ENCODE data around the gene PIEZO1.

PIEZO1 gene

DNA sequence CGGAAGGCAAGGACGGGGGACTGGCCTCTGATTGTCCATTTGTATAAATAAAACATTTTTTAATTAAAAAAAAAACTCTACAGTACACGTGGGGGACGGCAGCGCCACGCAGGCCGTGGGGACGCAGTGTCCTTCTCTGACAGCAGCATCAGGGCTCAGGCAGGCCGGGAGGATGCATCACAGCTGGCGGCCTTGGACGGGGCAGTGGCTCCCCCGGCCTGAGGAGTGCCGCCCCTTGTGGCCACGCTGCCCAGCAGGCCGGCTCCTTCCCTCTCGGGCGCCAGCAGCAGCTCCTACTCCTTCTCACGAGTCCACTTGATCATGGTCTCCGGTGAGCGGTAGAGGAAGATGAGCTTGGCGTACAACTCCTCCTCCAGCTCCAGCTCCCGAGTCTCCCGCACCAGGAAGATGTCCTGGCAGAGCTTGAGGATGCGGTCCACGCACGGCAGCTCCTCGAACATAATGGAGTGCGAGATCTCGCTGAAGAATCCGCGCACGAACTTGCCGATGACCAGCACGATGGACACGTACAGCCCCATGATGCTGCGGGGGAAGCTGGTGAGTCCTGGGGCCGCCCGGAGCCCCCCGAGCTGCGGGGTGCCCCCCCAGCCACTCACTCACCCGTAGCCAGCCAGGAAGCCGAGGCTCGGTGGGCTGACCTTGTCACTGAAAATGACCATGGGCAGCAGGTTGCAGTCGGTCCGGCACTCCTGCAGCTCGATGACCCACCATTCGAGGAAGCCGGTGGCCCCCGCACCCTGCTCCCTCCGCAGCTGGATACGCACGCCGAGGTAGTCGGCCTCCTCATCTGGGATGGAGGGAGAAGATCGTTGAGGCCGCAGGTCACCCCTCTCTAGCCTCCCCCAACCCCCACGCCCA, 69.5 kb downstream of the PIEZO1 start:
- DNase-seq: no peak

DNA sequence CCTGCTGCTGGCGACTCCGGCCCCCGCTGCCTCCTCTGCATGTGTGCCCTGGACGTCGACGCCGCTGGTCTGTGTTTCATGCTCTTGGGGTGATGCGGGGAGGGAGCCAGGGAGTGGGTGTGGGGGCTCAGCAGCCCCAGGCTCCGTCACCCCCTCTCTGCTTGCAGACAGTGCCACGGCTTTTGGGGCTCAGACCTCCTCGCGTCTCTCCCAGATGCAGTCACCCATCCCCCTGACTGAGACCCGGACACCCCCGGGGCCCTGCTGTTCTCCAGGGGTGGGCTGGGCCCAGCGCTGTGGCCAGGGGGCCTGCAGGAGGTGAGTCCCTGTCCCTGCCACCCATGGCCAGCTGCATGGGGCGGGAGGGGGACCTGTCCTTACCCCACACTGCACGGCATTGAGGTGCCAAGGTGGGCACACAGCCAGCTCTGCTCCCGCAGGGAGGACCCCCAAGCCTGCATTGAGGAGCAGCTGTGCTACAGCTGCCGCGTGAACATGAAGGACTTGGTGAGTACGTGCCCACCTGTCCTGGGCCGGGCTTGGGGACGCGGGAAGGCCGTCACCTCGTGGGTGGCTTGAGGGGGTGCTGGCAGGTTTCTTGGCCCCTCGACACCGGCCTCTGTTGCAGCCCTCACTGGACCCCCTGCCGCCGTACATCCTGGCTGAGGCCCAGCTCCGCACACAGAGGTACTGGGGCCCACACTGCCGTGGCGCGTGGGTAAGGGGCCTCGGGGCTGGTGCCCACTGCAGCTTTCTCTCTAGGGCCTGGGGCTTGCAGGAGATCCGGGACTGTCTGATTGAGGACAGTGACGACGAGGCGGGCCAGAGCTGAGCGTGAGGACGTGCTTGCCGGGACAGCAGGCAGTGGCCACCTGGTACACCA, 70.4 kb downstream of the PIEZO1 start:
- no peak for DNase-seq

DNA sequence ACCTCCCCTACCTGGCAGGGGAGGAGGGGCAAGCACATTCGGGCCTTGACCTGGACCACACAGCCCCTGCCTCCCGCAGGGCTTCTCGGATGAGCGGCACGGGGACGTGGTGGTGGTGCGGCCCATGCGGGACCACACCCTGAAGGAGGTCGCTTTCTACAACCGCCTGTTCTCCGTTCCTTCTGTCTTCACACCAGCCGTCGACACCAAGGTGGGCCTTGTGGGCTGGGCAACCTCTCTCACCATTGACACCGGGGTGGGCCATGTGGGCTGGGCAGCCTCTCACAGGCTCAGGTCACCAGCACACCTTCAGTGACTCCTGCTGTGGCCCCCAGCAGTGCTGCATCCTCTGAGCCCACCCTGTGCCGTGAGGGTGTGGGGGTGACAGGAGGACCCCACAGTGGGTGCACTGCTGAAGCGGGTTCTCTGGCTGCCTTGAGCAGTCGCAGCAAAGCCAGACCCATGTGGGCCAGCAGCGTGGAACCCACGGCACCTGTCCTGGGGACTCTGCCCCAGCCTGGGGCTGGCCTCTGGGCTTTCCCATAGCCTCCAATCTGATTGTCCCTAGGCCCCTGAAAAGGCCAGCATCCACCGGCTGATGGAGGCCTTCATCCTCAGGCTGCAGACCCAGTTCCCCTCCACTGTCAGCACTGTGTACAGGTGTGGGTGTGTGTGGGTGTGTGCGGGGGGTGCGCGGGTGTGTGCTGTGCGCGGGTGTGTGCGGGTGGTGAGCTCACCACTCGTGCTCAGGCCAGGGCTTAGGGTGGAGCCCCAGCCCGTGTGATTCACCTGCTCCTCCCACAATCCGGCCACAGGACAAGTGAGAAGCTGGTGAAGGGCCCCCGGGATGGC, 71.2 kb downstream of the PIEZO1 start:
- DNase-seq: no peak

DNA sequence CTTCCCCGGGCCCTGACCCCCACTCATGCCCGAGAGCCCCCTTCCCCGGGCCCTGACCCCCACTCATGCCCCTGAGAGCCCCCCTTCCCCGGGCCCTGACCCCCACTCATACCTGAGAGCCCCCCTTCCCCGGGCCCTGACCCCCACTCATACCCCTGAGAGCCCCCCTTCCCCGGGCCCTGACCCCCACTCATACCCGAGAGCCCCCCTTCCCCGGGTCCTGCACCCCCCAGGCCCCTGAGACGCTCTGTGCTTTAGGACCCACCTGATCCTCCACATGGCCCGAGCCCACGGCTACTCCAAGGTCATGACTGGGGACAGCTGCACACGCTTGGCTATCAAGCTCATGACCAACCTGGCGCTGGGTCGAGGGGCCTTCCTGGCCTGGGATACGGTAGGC, 72.0 kb downstream of the PIEZO1 start:
- DNase-seq: no peak

DNA sequence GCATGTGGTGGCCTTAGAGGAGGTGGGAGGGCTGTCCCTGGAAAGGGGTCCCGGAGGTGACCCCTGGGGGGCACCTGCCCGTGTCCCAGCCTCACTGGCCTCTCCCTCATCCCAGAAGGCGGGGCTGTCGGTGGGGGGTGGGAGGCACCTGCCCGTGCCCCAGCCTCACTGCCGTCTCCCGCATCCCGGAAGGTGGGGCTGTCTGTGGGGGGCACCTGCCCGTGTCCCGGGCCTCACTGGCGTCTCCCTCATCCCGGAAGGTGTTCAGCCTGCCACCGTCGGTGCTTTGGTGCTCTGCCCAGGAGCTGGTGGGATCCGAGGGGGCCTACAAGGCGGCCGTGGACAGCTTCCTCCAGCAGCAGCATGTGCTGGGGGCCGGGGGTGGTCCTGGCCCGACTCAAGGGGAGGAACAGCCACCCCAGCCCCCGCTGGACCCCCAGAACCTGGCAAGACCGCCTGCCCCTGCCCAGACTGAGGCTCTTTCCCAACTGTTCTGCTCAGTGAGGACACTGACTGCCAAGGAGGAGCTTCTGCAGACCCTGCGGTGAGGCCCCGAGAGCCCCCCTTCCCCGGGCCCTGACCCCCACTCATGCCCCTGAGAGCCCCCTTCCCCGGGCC, 72.5 kb downstream of the PIEZO1 start:
- no peak for DNase-seq

DNA sequence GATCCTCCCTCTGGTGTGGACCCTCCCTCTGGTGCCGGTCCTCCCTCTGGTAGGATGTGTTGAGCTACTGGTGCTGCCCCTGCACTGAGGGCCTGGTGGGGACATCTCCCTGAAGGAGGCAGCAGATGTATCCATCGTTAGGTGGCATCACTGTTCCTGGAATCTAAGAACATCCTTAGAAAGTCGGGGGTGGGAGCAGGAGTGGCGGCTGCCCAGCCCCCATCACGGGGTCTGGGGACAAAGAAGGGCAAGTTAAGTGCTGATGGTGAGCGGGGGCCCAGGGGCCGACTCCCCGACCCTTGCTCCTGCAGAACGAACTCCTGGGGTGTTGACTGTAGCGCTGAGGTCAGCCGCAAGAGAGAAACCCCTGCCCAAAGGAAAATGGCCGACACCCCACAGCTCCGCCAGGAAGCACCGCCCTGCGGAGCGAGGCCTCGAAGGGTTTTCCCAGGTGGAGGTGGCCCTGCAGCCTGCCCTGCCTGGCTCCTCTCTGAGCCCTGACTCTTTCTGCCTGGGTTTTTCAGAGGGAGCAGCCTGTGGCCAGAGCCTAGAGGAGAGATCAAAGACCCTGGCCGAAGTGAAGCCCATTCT, 73.2 kb downstream of the PIEZO1 start:
- no peak for DNase-seq

DNA sequence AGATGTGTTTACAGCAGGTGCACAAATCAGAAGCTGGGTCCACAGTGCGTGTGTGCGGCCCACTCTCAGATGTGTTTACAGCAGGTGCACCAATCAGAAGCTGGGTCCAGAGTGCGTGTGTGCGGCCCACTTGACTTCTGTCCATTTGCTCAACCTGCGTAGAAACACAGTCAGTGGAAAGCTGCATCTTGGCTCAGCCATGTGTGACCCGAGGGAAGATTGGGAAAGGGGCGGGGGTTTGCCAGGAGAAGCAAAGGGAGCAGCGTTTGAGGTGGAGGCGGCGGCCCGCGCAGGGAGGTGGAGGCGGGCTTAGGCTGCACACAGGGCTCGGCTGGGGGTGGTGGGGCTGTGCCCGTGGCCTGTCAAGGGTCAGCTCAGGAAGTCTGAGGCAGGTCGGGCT, 74.5 kb downstream of the PIEZO1 start:
- DNase-seq: no peak

DNA sequence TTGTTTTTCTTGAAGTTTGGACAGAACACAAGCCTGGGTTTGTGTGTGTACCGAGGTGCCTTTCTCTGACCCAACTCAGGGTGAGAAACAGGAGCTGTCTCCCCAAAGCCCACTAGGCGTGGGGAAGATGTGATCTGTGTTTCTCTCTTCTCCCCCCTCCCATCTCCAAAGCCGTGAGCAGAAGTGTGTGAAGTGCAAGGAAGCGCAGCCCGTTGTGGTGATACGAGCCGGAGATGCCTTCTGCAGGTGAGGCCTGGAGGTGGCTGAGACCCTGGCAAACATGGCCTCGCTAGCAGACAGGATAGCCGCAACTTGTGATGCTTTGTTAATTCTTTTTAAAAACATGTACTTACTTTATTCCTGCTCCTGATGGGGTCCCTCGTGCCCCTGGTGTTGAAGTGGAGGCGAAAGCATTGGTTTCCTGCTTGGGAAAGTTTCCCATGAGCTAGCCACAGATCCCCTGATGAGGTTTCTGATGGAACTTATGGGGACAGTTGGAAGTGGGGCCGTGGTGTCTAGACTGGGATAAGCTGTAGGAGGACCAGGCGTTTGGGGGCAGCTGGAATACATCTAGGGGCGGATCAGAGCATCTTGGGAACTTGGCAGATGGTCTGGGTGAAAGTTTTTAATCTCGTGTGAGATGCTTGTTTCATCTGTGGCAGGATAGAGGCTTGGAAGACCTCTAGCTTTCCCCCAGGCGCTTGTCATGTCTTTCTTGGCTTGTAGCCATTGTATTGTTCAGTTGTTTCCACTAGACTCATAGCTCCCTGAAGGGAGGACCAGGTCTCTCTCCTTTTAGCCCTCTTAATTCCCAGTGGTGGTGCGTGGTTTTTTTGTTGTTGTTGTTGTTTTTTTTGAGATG, 77.8 kb downstream of the PIEZO1 start:
- DNase-seq: no peak

DNA sequence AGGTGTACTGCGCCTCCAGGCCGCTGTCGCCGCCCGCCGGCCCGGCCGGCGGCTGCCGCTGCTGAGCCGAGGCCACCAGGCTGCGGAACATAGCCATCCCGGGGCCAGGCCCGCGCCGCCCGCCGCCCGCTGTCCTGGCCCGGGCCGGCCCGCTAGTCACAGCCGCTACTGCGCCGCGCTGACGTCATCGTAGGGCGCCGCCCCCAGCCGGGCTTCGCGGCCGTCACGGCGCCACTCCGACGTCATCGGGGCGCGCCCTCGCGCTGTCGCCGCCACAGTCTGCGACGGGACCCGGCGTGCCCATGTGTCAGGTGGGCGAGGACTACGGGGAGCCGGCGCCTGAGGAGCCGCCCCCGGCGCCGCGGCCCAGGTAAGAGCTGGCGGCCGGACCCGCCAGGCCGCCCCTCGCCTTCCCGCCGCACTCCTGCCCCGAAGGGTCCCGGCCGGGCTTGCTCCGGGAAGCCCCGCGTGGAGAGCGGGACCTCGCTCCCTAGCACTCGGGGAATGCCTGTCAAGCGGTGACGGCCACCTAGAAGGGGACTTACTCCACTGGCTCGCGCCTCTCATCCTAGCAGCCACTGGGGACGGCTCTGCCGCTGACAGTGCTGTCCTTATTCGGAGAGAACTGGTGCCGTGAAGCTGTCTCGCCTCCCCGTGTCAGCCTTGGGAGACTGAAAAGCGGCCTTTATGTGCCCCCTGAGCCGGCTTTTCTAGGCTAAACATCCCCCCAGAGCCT, 78.6 kb downstream of the PIEZO1 start, which contains the start of the genes CTU2 and RNF166:
CTU2 (plus strand) TSS at position 275 of the 736 bp plus-strand sequence; CDS start at position 303, 28 bp downstream.
RNF166 (minus strand) TSS at position 180 of the 736 bp plus-strand sequence; CDS start at position 97, 83 bp downstream.
- DNase-seq: peak; percentile 88

DNA sequence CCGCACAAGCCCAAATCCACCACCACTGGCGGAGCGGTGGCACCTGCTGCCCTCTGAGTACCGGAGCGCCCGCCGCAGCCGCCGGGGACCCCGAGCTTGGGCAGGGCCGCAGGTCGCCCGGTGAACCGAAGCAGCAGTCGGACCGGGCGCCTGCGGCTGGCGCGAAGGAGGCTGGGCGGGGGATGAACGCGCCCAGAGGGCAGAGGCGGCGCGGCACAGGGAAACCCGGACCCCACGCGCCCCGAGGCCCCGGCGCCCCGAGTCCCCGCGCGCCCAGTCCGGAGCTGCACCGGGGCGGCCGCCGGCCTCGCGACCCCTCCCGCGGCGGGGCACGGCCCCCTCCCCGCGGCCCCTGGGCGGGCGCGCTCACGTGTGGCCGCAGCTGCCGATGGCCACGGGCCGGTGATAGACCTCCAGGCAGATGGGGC, 79.2 kb downstream of the PIEZO1 start:
- no peak for DNase-seq

DNA sequence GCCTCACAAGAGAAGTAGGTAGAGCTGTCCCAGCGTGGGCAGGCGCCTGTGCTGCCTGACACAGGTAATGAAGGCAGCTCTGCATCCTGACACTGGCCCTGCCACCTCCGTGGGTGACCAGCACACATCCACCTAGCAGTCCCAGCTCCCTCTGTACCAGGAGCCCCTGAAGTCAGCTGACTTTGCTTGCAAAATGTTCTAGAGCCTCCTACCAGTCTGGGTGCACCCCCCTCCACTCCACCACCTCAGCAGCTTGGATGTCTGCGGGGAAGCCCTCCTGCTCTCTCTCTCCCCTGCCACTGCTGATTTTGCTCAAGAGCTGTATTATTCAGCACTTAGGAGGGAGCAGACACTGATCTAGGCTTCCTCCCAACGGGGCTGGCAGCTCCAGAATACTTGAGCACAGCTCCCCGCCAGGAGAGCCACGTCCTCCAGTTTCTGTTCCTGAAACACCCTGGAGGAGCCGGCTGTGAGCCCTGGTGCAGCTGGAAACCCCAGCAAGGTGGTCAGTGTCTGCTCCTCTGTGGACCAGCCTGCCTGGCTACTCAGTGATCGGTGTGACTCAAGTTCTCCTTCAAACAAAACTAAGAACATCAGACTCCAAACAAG, 79.8 kb downstream of the PIEZO1 start:
- no peak for DNase-seq

DNA sequence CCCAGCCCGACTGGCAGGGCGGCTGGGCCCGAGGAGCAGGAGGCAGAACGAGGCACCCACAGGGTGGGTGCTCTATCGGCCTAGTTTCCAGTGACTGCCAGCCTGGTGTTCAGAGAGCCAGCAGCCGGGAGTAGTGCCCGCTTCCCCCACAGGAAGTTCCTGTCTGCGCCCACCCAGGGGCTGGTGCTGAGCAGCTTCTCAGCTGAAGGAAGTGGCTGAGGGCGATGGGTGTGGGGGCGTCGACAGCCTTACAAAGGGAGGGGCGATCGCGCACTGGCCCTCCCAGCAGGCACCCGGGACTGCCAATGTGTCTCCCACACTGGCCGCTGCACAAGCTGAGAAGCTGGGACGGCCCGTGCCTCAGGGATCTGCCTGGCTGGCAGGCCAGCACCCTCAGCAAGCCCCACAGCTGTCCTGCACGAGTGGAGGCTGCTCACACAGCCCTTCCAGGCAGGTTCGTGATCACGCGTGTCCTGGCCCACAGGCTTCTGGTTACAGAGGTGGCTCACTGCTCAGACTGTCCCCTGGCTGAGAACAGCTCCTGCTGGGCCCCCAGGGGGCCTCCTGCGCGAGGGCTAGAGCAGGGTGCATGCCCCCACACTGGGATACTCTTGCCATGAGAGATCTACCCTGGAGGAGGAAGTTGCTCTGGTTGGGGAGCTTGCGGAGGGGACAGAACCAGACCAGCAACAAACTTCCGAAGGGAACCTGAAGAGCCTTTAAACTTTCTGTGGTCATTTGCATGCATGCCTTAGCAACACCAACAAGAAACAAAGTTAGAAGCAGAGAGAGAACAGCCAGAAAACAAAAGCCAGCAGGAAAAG, 81.3 kb downstream of the PIEZO1 start:
- peak; percentile 63 for DNase-seq

DNA sequence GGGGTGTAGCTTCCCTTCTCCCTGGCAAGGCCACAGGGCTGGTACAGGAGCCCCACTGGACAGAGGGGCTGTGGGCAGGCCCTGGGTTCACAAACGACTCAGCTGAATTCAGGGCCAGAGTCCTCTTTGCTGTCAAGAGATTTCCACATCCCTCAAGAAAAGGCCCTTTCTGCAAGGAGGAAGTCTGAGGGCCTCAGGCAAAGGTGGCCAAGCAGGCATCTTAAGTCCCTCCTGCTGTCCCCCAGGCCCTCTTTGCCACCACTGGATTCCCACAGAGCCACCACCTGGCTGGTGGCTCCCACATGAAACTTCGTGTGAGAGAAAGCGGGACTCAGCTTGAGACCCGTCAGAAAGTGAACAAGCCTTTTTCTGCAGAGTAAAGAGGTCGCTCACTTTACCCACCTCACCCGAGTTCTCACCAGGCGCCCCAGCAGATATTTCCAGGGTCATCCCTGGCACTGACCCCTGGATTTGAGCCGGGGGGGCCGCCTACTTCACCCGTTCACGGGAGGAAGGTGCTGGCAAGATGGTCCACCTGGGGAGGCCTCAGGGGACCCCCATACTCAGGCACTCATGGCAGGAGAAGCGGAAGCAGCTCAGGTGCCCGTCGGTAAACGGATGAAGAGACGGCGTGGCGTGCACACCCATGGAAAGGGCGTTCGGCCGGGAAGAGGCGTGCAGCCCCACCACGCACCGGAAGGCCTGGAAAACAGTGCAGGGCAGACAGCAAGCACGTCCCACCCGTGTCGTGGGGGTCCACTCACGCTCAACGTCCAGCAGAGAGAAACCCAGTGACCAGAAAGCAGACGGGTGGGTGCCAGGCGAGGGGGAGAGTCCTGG, 82.4 kb downstream of the PIEZO1 start:
- DNase-seq: no peak

DNA sequence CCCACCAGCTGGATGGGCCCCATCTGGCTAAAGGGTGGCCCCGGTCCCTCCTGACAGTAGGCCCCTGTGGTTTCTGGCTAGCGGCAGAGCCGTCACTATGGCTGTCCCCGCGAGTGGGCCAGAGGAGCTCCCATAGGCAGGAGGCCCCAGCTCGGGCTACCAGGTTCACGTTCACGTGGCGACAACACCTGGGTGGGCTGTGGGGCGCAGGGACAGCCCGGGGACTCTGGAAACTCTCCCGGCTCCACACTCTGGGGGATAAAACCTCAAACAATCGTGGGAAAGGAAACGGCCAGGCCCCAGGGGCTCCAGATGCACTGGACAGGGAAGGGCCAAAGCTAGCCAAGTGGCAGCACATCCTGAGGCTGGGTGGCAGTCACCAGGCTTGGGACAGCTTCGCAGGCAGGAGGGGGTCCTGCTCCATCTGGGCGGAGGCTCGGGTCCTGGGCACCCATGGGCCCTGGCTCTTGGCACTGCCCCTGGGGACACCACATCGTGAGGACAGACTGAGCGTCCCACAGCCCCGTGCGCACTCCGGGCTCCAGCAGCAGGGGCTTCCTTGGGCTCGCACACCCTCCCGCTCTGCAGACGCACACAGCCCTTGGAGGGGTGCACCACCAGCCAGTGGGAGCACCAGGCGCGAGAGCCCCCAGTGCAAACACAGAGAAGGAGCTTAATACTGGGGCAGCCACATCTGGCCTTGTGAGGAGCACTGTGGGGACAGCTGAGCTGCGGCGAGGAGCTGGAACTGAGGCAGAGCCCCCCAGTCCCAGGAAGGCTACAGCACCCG, 83.2 kb downstream of the PIEZO1 start:
- DNase-seq: no peak

DNA sequence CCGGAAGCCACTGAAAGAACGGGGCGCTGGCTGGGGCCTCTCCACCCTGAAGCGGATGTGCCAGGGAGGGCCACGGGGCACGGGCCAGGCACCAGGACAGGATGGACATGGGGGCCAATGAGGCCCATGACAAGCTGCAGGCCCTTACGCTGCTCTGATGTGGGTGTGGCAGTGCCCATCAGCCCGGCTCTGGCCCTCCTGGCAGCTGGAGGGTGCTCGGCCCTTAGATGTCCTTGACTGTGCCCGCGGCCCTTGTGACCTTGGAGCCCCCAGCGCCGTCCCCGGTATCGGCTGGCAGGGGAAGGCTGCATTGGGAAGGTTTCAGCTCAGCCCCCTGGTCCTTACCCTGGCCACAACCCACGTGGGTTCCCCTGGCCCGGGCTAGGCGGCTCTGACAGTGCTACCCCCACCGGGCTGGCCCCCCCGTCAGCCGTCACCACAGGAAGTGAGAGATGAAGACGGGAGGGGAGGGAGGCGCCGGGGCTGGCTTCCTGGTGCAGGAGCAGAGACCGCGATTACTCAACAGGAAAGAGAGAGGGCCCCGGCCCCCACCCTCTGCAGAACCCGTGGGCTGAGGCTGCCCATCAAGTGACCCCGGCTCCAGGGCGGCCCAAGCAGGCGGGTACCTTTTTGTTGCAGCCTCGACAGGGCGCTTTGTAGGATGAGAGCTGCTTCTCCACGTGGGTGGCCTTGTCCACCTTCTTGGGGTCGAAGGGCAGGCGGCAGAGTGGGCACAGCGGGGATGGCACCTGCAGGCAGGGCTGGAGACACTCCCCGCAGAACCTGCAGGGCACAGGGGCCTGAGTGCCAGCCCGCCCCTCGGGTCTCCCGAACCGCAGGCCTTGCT, 84.2 kb downstream of the PIEZO1 start:
- peak; percentile 94 for DNase-seq

DNA sequence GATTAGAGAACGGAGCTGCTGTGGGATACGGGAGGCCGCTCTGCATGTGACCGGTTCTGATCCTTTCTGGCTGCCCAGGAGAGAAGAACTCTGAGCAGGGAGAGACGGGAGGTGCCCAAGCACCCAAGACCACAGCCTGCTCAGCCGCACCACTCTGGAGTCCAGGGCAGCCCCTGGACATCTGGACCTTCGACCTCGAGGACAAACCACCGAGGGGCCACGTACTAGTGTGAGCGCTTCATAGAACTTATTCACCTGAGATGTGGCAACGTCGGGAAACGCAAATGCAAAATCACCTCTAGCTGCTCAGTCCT, 84.7 kb downstream of the PIEZO1 start:
- peak; percentile 23 for DNase-seq

Data from stimulated activated naive CD4-positive, alpha-beta T cell treated with Interleukin-2 at 50 U/mL for 16 hours (primary cell).